ENCODE data around the gene HIRA. TPM values are rescaled to one million over a fixed set of nuclear protein-coding genes. Genes with fewer than 3 reads are reported as not detected.

Gene HIRA
- polyA plus RNA-seq, 3 donors = 1.8 to 20.7 (median 2.6) TPM

DNA sequence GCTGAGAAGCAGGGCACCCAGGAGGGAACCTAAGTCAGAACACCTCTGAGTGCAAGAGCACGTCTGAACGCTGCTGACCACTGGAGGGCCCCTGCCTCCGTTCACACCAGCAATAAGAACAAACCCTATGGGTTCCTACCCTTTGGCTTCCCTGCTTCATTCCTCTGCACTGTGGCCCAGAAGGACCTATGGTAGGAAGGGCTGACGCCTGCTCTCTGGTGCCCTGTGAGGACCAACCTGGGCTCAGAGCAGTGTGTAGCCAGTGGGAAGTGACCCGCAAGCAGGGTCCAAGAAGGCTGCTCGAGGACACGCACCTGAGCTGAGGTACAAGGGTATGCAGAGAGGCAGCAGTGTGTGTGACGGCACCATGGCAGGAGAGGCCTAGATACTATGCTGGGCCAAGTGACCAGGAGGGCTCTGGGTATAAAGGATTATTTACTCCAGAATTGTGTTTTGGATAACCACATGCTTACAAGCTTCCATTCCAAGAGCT lies 71.2 kb downstream of the HIRA start:
- Histone ChIP-seq H3K4me1 (ENCODE audit: control insufficient read depth in 1 of 2, insufficient read depth in 2 of 2, low read length in 2 of 2) (no peaks in the 10 kb centered on the region), H4K20me1 (ENCODE audit: insufficient read depth, low read length) (no peaks in the 10 kb centered on the region), H3K27ac (ENCODE audit: low read depth in 1 of 2, low read length in 2 of 2) (no peak overlapping the region), H3K9me3 (replicated peaks in 1 of 2; ENCODE audit: control insufficient read depth in 1 of 2, insufficient read depth in 1 of 2, low read length in 2 of 2) (no peaks in the 10 kb centered on the region), H2AFZ (ENCODE audit: insufficient read depth, low read depth, low read length, poor library complexity, severe bottlenecking) (no peak overlapping the region), H3K36me3 (replicated peaks in 1 of 2; ENCODE audit: control insufficient read depth in 1 of 2, insufficient read depth in 2 of 2, low read length in 2 of 2) (peaks cover 92 to 99% of the 10 kb centered on the region in 2 donors), H3K79me2 (ENCODE audit: insufficient read depth, low read length) (no peaks in the 10 kb centered on the region), H3K4me3 (replicated peaks in 1 of 3; ENCODE audit: low read depth in 2 of 3, low read length in 3 of 3) (no peak overlapping the region), H3K4me2 (replicated peaks; ENCODE audit: extremely low read depth, low read length, poor library complexity, severe bottlenecking) (no peak overlapping the region), H3K9ac (ENCODE audit: insufficient read depth, low read length, poor library complexity, severe bottlenecking) (no peak overlapping the region), H3K27me3 (ENCODE audit: control insufficient read depth in 2 of 2, insufficient read depth in 2 of 2, low read length in 2 of 2) (no peaks in the 10 kb centered on the region)
- H3K36me3 Mint-ChIP-seq = peaks cover 82 to 94% of the 10 kb centered on the region in 2 donors
- intact Hi-C loops (cut with micrococcal nuclease) = no loop called here
- peaks cover 0 to 4% (median 1%) of the 10 kb centered on the region in 3 donors for H3K27me3 Mint-ChIP-seq (ENCODE audit: low read depth in 3 of 3)
- no peak for DNase-seq
- H3K4me3 Mint-ChIP-seq = no peak overlapping the region
- H3K27ac Mint-ChIP-seq = peak overlapping the region in 1 of 7 donors; percentile 88
- peaks cover 3% of the 10 kb centered on the region for H3K4me1 Mint-ChIP-seq
- TF ChIP-seq, protein P1, sequence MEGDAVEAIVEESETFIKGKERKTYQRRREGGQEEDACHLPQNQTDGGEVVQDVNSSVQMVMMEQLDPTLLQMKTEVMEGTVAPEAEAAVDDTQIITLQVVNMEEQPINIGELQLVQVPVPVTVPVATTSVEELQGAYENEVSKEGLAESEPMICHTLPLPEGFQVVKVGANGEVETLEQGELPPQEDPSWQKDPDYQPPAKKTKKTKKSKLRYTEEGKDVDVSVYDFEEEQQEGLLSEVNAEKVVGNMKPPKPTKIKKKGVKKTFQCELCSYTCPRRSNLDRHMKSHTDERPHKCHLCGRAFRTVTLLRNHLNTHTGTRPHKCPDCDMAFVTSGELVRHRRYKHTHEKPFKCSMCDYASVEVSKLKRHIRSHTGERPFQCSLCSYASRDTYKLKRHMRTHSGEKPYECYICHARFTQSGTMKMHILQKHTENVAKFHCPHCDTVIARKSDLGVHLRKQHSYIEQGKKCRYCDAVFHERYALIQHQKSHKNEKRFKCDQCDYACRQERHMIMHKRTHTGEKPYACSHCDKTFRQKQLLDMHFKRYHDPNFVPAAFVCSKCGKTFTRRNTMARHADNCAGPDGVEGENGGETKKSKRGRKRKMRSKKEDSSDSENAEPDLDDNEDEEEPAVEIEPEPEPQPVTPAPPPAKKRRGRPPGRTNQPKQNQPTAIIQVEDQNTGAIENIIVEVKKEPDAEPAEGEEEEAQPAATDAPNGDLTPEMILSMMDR (IDR thresholded peaks at IDR 0.05) = no peak
- WGBS (ENCODE audit: insufficient coverage) = 100% methylated on average over 3 of the region's 8 CpGs
- no peaks in the 10 kb centered on the region for H3K9me3 Mint-ChIP-seq

DNA sequence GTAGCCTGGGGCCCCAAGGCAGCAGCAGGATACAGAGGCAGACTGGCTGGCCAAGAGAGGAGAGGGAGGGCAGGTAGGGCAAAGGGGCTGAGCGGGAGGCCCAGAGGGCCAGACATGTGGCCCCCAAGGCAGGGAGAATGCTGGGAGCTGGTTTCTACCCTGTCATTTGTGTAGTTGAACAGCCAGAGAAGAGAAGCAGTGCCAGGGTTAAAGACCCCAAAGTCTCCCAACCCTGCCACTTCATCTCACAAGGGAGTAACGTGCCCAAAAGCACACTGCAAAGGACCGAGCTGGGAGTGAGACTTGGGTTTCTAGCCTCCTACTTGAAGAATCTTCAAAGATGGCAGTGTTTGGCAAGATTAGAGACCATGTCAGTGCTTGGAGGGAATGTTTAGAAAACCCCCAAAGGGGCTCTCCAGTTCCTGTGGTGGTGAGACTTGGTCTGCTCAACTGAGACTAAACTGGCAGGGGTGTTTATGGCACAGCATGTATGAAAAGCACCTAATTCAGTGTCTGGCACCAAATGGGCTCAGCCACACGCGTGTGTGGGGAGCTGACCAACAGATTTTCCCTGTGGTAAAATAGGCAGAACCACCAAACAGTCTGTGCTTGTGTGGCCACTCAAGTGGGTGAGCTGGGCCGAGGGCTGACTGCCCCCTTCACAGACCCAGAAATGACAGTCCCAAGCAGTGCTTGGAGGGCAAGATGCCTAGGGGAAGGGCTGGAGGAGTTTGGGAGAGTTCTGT lies 71.8 kb downstream of the HIRA start:
- 95% methylated on average over 3 of the region's 6 CpGs for WGBS (ENCODE audit: insufficient coverage)

More for the DNA sequence above, 71.8 kb downstream of the HIRA start:
- Mint-ChIP-seq H3K4me3 (no peak overlapping the region), H3K9me3 (no peaks in the 10 kb centered on the region), H3K36me3 (peaks cover 85 to 94% of the 10 kb centered on the region in 2 donors), H3K27me3 (ENCODE audit: low read depth in 3 of 3) (peaks cover 0 to 4% (median 1%) of the 10 kb centered on the region in 3 donors), H3K4me1 (peaks cover 3% of the 10 kb centered on the region), H3K27ac (peak overlapping the region in 2 of 7 donors; percentile 4 to 46)
- no peak for DNase-seq
- H2AFZ ChIP-seq (ENCODE audit: insufficient read depth, low read depth, low read length, poor library complexity, severe bottlenecking) = no peak overlapping the region
- no peaks in the 10 kb centered on the region for H4K20me1 ChIP-seq (ENCODE audit: insufficient read depth, low read length)
- peaks cover 90 to 99% of the 10 kb centered on the region in 2 donors for H3K36me3 ChIP-seq (replicated peaks in 1 of 2; ENCODE audit: control insufficient read depth in 1 of 2, insufficient read depth in 2 of 2, low read length in 2 of 2)
- no peak overlapping the region for H3K4me2 ChIP-seq (replicated peaks; ENCODE audit: extremely low read depth, low read length, poor library complexity, severe bottlenecking)
- H3K9me3 ChIP-seq (replicated peaks in 1 of 2; ENCODE audit: control insufficient read depth in 1 of 2, insufficient read depth in 1 of 2, low read length in 2 of 2) = no peaks in the 10 kb centered on the region
- intact Hi-C loops (cut with micrococcal nuclease) = no loop called here
- no peaks in the 10 kb centered on the region for H3K4me1 ChIP-seq (ENCODE audit: control insufficient read depth in 1 of 2, insufficient read depth in 2 of 2, low read length in 2 of 2)
- H3K27me3 ChIP-seq (ENCODE audit: control insufficient read depth in 2 of 2, insufficient read depth in 2 of 2, low read length in 2 of 2) = no peaks in the 10 kb centered on the region
- TF ChIP-seq, protein P1 (IDR thresholded peaks at IDR 0.05) = no peak
- H3K79me2 ChIP-seq (ENCODE audit: insufficient read depth, low read length) = no peaks in the 10 kb centered on the region
- no peak overlapping the region for H3K4me3 ChIP-seq (replicated peaks in 1 of 3; ENCODE audit: low read depth in 2 of 3, low read length in 3 of 3)
- H3K9ac ChIP-seq (ENCODE audit: insufficient read depth, low read length, poor library complexity, severe bottlenecking) = no peak overlapping the region
- H3K27ac ChIP-seq (ENCODE audit: low read depth in 1 of 2, low read length in 2 of 2) = no peak overlapping the region
